Measurements from ENCODE around the gene BEGAIN. TPM values are rescaled to one million over a fixed set of nuclear protein-coding genes. Genes with fewer than 3 reads are reported as not detected.

BEGAIN gene
- total RNA-seq, 3 donors from 2014 or later (not counting 1 experiment from before 2014, with no cell fraction given), result 0.11 to 1.3 TPM; not detected in 1

DNA sequence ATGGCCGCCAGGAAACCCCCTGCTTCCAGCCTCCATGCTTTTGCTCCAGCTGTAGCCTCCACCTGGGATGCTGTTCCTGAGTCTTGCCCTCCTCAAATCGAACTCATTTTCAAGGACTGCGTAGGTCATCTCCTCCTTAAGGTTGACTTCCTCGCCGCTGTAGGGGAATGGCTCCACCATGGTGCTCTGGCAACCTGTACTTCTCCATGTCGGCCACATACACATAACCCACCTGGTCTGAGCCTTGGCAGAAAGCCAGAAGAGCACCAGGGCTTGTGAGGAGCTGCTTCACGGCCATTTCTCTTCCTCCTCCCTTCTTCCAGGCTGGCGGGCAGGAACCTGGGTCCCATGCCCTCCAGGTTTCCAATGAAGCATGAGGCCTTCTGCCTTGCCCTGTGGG lies 36.7 kb upstream of the BEGAIN start:
- Histone ChIP-seq H3K27ac (ENCODE audit: low read length) (no peak overlapping the region), H3K4me3 (ENCODE audit: low read length) (no peak overlapping the region), H3K4me1 (ENCODE audit: control insufficient read depth, insufficient read depth, low read length) (peaks cover 9% of the 10 kb centered on the region), H3K36me3 (ENCODE audit: control insufficient read depth, insufficient read depth, low read length) (no peaks in the 10 kb centered on the region), H3K9me3 (ENCODE audit: control insufficient read depth, insufficient read depth, low read length) (peaks cover 5% of the 10 kb centered on the region), H3K27me3 (ENCODE audit: control insufficient read depth, insufficient read depth, low read length) (peaks cover 9% of the 10 kb centered on the region)
- Mint-ChIP-seq H3K27me3 (ENCODE audit: low read depth in 2 of 2) (peaks cover 70% of the 10 kb centered on the region in 2 donors), H3K4me1 (peaks cover 3 to 9% of the 10 kb centered on the region in 2 donors), H3K27ac (no peak overlapping the region), H3K9me3 (peaks cover 0 to 8% of the 10 kb centered on the region in 2 donors), H3K4me3 (no peak overlapping the region), H3K36me3 (no peaks in the 10 kb centered on the region)
- intact Hi-C loops (cut with micrococcal nuclease), result no loop called here
- 88% methylated on average over 8 of the region's 8 CpGs for WGBS (ENCODE audit: insufficient coverage)
- no peak for DNase-seq
- ATAC-seq, result no peak
- TF ChIP-seq, protein P1, sequence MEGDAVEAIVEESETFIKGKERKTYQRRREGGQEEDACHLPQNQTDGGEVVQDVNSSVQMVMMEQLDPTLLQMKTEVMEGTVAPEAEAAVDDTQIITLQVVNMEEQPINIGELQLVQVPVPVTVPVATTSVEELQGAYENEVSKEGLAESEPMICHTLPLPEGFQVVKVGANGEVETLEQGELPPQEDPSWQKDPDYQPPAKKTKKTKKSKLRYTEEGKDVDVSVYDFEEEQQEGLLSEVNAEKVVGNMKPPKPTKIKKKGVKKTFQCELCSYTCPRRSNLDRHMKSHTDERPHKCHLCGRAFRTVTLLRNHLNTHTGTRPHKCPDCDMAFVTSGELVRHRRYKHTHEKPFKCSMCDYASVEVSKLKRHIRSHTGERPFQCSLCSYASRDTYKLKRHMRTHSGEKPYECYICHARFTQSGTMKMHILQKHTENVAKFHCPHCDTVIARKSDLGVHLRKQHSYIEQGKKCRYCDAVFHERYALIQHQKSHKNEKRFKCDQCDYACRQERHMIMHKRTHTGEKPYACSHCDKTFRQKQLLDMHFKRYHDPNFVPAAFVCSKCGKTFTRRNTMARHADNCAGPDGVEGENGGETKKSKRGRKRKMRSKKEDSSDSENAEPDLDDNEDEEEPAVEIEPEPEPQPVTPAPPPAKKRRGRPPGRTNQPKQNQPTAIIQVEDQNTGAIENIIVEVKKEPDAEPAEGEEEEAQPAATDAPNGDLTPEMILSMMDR (IDR thresholded peaks at IDR 0.05), result no peak

DNA sequence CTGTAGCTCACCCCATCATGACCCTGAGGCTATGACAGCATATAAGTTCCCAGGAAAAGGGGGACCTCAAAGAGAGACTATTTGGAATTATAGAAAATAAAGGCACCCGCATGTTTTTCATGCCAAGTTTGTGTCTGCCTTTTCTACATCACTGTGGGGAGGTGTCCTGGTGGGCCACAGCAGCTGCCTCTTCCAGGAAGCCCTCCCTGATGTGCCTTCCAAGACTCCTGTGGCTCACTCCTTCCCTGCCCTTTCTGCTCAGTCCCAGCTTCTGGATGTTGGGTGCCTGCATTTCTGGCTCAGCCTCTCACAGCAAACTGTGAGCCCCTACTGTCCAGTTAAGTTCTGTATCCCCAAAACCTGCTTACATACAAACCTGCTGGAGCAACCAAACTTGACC lies 36.3 kb upstream of the BEGAIN start:
- Mint-ChIP-seq H3K27me3 (ENCODE audit: low read depth in 2 of 2) (peaks cover 69 to 74% of the 10 kb centered on the region in 2 donors), H3K36me3 (no peaks in the 10 kb centered on the region), H3K27ac (no peak overlapping the region), H3K9me3 (peaks cover 0 to 8% of the 10 kb centered on the region in 2 donors), H3K4me1 (peaks cover 7 to 13% of the 10 kb centered on the region in 2 donors), H3K4me3 (no peak overlapping the region)
- 95% methylated on average over 1 of the region's 1 CpG for WGBS (ENCODE audit: insufficient coverage)
- peaks cover 13% of the 10 kb centered on the region for H3K4me1 ChIP-seq (ENCODE audit: control insufficient read depth, insufficient read depth, low read length)
- peaks cover 11% of the 10 kb centered on the region for H3K27me3 ChIP-seq (ENCODE audit: control insufficient read depth, insufficient read depth, low read length)
- no peak for DNase-seq
- H3K9me3 ChIP-seq (ENCODE audit: control insufficient read depth, insufficient read depth, low read length), result peaks cover 5% of the 10 kb centered on the region
- no peak overlapping the region for H3K4me3 ChIP-seq (ENCODE audit: low read length)
- TF ChIP-seq, protein P1 (IDR thresholded peaks at IDR 0.05), result no peak
- intact Hi-C loops (cut with micrococcal nuclease), result no loop called here
- no peak for ATAC-seq
- H3K27ac ChIP-seq (ENCODE audit: low read length), result no peak overlapping the region
- no peaks in the 10 kb centered on the region for H3K36me3 ChIP-seq (ENCODE audit: control insufficient read depth, insufficient read depth, low read length)

DNA sequence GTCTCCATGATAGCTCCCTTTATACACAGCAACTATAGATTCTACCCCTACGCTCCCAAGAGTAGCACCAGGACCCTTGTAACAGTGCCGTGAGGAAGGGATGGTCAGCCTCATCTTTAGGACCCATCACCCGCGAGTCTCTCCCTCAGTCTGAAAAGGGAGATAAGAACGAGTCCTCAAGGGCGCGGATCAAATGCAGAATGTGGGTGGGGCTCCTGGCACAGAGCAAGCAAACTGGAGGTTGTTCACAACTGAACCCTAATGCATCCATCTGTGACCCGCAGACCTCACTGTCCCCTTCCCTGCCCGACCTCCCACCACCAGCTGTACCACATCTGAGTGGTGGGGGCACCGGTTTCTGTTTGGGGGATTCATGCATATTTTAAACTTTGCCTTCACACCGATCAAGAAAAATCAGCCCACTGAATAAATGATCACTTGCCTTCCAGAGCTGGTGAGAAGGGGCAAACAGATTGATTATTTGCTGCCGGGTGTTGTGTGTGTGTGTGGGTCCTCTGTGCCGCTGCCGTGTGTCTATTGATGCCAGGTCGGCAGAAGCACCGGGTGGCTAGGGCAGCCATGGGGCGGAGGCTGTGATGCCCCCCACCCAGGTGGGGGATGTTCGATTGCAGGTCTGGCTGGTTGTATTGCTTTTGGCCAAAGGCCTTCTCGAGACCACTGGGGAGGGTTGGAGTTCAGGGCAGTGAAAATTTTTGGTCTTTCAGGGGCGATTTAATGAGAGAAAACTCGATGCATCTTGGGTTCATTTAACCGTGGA lies 35.7 kb upstream of the BEGAIN start:
- H3K36me3 ChIP-seq (ENCODE audit: control insufficient read depth, insufficient read depth, low read length), result no peaks in the 10 kb centered on the region
- H3K27ac Mint-ChIP-seq, result no peak overlapping the region
- TF ChIP-seq, protein P1 (IDR thresholded peaks at IDR 0.05), result no peak
- no peak for ATAC-seq
- H3K36me3 Mint-ChIP-seq, result no peaks in the 10 kb centered on the region
- intact Hi-C loops (cut with micrococcal nuclease), result no loop called here
- no peak overlapping the region for H3K27ac ChIP-seq (ENCODE audit: low read length)
- peaks cover 19% of the 10 kb centered on the region for H3K4me1 ChIP-seq (ENCODE audit: control insufficient read depth, insufficient read depth, low read length)
- H3K4me3 Mint-ChIP-seq, result no peak overlapping the region
- peaks cover 5% of the 10 kb centered on the region for H3K9me3 ChIP-seq (ENCODE audit: control insufficient read depth, insufficient read depth, low read length)
- WGBS (ENCODE audit: insufficient coverage), result 87% methylated on average over 22 of the region's 22 CpGs
- H3K9me3 Mint-ChIP-seq, result peaks cover 0 to 8% of the 10 kb centered on the region in 2 donors
- peaks cover 13 to 20% of the 10 kb centered on the region in 2 donors for H3K4me1 Mint-ChIP-seq
- no peak for DNase-seq
- H3K27me3 Mint-ChIP-seq (ENCODE audit: low read depth in 2 of 2), result peaks cover 62 to 69% of the 10 kb centered on the region in 2 donors
- H3K27me3 ChIP-seq (ENCODE audit: control insufficient read depth, insufficient read depth, low read length), result peaks cover 11% of the 10 kb centered on the region
- no peak overlapping the region for H3K4me3 ChIP-seq (ENCODE audit: low read length)

Measured in natural killer cell (primary cell).